RWPE1 (cell line): ENCODE results near the gene MARCHF6.

ENCODE experiments used
- CTCF ChIA-PET: fragments of 350-600 bp; sonication (Branson Sonifier 250); formaldehyde crosslinking; extraction: SDS; loops from one replicate; lab custom pipeline; 2021; lab: Yijun Ruan, JAX
- POLR2A ChIA-PET: fragments of 400-600 bp; formaldehyde crosslinking; extraction: SDS; loops from one replicate; lab custom pipeline; 2020; ENCODE audit warnings: antibody characterized with exemption; ENCODE audit not compliant: low non-redundant PET; lab: Yijun Ruan, JAX
- DNase-seq: peaks from one replicate; pipeline ENCODE4 v3.0.0; 2012; ENCODE audit warnings: low spot score
- H3K27ac ChIP-seq: fragments of 450-650 bp; 2 replicates; pipeline ENCODE4 v1.5.1; 2017
- CTCF ChIP-seq: fragments of 450-650 bp; conservative IDR thresholded peaks from 2 replicates; pipeline ENCODE4 v1.5.1; 2017; ENCODE audit warnings: low read depth, mild to moderate bottlenecking

Gene MARCHF6

GRCh38 chr5:10317825-10318682, 35.4 kb upstream of the MARCHF6 start:
- H3K27ac ChIP-seq = peak overlapping the region; percentile 25; the same call in 1 of the 2 replicates
- POLR2A ChIA-PET = no interaction called here
- TF ChIP-seq CTCF = no peak
- DNase-seq = no peak
- CTCF ChIA-PET = no interaction called here

DNA sequence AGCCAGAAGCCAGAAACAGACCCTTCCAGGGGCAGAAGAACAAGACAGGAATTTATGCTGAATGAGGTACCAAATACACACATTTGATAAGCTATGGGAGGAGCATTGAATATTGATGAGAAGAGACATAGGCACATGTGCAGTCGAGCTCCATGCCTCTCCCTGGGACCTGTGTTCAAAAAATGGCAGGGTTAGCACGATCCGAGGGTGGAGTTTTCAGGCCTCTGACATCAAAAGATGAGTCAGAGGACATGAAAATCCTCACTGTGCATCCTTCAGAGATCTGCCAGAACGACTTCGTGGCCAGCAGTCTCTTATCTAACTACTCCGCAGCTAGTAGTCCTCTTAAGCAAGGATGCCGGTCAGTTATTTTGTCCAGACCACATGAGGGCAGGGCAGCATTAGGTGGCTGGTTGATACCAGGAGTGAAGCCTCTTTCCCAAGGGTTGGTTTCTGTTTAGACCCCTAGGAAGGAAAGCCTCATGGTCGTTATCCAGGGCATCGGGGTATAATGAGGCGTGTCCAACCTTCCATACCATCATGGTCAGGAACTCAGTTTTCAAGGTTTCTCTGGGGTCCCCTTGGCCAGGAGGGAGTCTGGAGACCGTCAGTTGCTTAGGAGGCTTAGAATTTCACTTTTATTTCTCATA, 34.2 kb upstream of the MARCHF6 start:
- H3K27ac ChIP-seq = no peak overlapping the region
- ChIA-PET CTCF (no interaction called here), POLR2A (no interaction called here)
- DNase-seq = no peak
- TF ChIP-seq CTCF = no peak

- ChIA-PET CTCF (interaction anchor here (0.7 kb wide), 1 partner anchor 420 kb away, joined by 5 read pairs; no protein-coding TSS in a partner anchor), POLR2A (no interaction called here)
- no peak for TF ChIP-seq CTCF
- H3K27ac ChIP-seq = no peak overlapping the region
- no peak for DNase-seq
These were observed 32.7 kb upstream of the MARCHF6 start for GRCh38 chr5:10320793-10321192.

- H3K27ac ChIP-seq = no peak overlapping the region
- CTCF ChIA-PET = no interaction called here
- POLR2A ChIA-PET = no interaction called here
- TF ChIP-seq CTCF = no peak
- DNase-seq = no peak
These were observed 31.6 kb upstream of the MARCHF6 start for GRCh38 chr5:10321882-10322281.

- DNase-seq = no peak
- POLR2A ChIA-PET = no interaction called here
These were observed 29.7 kb upstream of the MARCHF6 start for GRCh38 chr5:10323588-10324488.

More at GRCh38 chr5:10323588-10324488, 29.7 kb upstream of the MARCHF6 start:
- no peak for TF ChIP-seq CTCF
- CTCF ChIA-PET = no interaction called here
- H3K27ac ChIP-seq = no peak overlapping the region
